Measurements from ENCODE around the gene XIRP2. TPM values are rescaled to one million over a fixed set of nuclear protein-coding genes. Genes with fewer than 3 reads are reported as not detected.

The XIRP2 gene
- total RNA-seq, 6 experiments from 2014 or later = 0.05 to 2.0 (median 0.19) TPM

DNA sequence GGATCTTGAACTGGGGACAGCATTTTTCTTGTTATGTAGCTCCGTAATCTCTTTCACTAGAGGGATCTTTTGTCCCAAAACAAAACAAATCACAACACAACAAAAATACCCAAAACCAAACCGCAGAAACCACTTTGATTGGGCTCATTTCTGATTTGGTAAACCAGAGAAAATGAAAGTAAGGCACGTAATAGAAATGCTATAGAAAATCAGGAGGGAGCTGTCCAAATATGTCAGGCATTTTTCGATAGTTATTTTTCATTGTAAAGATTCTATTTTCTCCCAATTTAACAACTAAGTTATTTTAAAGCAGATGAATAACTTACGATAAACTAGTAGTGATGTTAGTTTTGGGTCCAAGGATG lies 406.5 kb downstream of the XIRP2 start:
- ATAC-seq (no peak), DNase-seq (no peak)
- H3K27ac ChIP-seq = no peak overlapping the region
- TF ChIP-seq POLR2A (IDR thresholded peaks at IDR 0.05) = no peak
- no peak for TF ChIP-seq CTCF (IDR thresholded peaks at IDR 0.05)
- no peaks in the 10 kb centered on the region for H3K9me3 ChIP-seq
- 17% methylated on average over 5 of the region's 5 CpGs for WGBS (ENCODE audit: insufficient coverage, low coverage, low lambda C conversion rate, missing lambda C conversion rate)
- H3K27me3 ChIP-seq = peaks cover 0 to 3% of the 10 kb centered on the region in 2 donors
- no peak overlapping the region for H3K4me3 ChIP-seq
- H3K36me3 ChIP-seq = no peaks in the 10 kb centered on the region
- peaks cover 0 to 14% (median 0%) of the 10 kb centered on the region in 4 donors for H3K4me1 ChIP-seq
- intact Hi-C loops (cut with DNase I) = no loop called here

GRCh38 chr2:167297292-167297691 lies 409.0 kb downstream of the XIRP2 start:
- H3K27ac ChIP-seq = no peak overlapping the region
- no peaks in the 10 kb centered on the region for H3K9me3 ChIP-seq
- intact Hi-C loops (cut with DNase I) = no loop called here
- DNase-seq (no peak), ATAC-seq (no peak)
- TF ChIP-seq CTCF (IDR thresholded peaks at IDR 0.05) (no peak), POLR2A (IDR thresholded peaks at IDR 0.05) (no peak)
- H3K4me3 ChIP-seq = no peak overlapping the region
- peaks cover 0 to 14% (median 0%) of the 10 kb centered on the region in 4 donors for H3K4me1 ChIP-seq
- 81% methylated on average over 1 of the region's 1 CpG for WGBS (ENCODE audit: insufficient coverage, low coverage, low lambda C conversion rate, missing lambda C conversion rate)
- H3K27me3 ChIP-seq = peaks cover 0 to 3% of the 10 kb centered on the region in 2 donors
- no peaks in the 10 kb centered on the region for H3K36me3 ChIP-seq

GRCh38 chr2:167298017-167298416 lies 409.7 kb downstream of the XIRP2 start:
- ATAC-seq (no peak), DNase-seq (no peak)
- H3K27ac ChIP-seq = no peak overlapping the region
- 65% methylated on average over 1 of the region's 1 CpG for WGBS (ENCODE audit: insufficient coverage, low coverage, low lambda C conversion rate, missing lambda C conversion rate)
- no peaks in the 10 kb centered on the region for H3K36me3 ChIP-seq
- H3K4me3 ChIP-seq = no peak overlapping the region
- peaks cover 0 to 14% (median 0%) of the 10 kb centered on the region in 4 donors for H3K4me1 ChIP-seq
- intact Hi-C loops (cut with DNase I) = no loop called here
- no peaks in the 10 kb centered on the region for H3K9me3 ChIP-seq
- peaks cover 0 to 3% of the 10 kb centered on the region in 2 donors for H3K27me3 ChIP-seq
- TF ChIP-seq POLR2A (IDR thresholded peaks at IDR 0.05) (no peak), CTCF (IDR thresholded peaks at IDR 0.05) (no peak)
